IPS-NIHi7 (cell line): Measurements from ENCODE around the gene DRG1.
A peak's percentile ranks its signal among the peaks of the same experiment; 100 is the strongest.
"Not testable (repeated sequence)": the region's sequence is repeated elsewhere in the genome, so short reads cannot be mapped to it uniquely, and the experiment has no call there.

ENCODE experiments used
- DNase-seq: peaks from one replicate; pipeline ENCODE4 v3.0.0; 2012; ENCODE audit warnings: mixed read lengths; ENCODE audit errors: extremely low spot score

The DRG1 gene

DNA sequence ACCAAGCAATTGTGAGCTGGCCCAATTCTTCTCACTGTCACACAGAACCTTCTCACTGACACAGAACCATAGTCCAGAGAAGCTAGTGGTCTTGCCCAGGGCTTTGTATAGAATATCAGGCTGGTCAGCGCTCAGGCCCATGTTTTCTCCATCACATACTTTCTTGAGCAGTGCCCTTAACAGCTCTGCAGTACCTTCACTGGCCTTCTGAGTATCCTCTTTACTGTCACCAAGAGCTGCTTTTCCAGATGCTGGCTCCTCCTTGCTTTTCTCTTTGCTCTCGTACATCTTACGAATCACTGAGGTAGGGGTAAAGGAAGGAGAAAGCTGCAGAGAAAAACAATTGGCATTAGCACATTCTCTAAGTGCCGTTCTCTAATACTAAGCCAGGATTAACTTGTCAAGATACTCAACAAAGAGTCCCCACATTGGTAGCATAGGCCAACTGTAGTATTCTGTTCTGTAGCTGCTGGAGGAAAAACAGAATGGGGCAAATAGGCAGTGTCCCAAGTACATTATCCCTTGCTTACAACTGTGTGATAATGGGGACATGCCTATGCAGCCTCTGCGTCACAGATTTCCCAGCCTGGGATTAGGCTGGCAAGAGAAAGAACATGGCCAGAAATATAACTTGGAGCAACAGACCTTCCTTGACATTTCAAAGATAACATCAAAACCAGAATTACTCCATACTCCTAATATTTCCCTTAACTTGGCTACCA is 43.5 kb downstream of the DRG1 start:
- DNase-seq, result no peak

DNA sequence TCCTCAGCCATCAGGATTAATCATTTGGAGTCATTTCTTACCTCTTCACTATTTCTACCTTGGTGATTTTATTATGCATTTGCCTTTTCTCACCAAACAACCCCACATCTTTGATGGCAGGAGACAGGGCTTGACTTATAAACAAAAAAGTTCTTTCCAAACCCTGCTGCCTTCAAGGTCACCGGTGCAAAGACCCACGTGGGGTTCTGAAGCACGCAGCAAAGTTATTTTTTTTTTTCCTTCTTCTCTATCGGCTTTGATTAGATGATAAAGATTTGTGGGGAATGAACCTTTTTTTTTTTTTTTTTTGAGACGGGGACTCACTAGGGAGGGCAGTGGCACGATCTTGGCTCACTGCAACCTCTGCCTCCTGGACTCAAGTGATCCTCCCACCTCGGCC is 44.1 kb downstream of the DRG1 start:
- DNase-seq, result no peak

DNA sequence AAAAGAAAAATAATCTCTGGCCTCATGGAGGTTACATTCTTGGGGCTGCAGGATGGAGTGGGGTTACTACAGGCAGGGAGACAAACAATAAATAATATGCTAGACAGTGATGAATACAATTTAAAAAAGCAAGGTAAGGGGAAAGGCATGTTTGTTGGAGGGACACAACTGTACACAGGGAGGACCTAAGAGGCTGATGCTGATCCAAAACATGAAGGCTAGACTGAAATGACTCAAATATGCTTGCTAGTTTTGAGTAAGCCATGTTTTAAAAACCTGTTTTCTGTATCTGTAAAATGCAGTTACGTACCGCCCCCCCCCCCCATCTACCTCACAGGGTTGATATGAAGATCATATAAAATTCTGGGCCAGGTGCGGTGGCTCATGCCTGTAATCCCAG is 46.2 kb downstream of the DRG1 start:
- no peak for DNase-seq

DNA sequence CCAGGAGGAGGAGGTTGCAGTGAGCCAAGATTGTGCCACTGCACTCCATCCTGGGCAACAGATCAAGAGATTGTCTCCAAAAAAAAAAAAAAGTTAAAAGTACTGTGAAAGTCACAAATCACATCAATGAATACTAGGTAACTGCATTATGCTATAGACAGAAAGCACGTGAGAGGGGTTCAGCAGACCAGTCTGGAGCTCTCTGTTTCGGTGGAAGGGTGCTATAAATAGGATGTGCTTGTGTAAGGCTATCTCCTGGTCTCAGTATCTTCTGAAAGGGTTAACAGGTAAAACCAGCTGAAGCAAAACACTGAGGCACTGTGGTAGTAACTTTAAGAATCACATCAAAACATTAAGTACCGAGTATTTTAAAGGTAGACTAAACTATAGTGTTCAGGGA is 46.8 kb downstream of the DRG1 start:
- no peak for DNase-seq

DNA sequence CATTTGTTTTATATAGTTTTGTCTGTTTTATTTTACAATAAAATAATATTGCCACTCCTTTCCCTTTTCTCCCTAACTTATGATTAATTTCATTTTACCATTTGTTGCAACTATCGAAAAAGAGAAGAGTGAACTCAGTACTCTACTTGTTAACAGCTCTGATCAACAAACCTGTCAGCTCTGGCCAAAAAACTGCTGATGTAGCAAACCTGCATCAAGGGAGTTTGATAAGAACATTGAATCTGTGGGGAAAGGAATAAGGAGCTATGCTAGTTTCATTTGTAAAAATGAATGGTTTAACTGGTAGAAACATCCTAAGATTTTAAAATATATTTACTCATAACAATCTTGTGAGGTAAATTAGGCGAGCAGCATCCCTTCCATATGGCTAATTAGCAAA is 47.4 kb downstream of the DRG1 start:
- no peak for DNase-seq

DNA sequence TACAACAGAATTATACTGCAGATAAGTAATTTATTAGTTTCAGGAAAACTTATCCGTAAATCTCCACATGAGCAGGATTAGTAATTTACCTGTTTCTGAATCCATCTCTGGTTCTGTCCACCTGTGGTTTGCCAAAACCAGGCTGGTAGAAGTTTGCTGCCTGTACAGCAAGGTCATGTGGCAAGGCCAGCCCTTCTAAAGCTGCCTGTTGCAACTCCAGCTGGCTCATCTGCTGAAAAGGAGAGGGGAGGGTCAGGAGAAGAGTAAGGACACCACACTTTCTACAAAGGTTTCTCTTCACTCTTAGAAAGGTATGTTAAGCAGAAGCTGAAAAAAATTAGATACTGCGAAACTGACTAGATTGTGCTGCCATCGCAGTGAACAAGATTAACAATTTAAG is 47.9 kb downstream of the DRG1 start:
- DNase-seq, result no peak

DNA sequence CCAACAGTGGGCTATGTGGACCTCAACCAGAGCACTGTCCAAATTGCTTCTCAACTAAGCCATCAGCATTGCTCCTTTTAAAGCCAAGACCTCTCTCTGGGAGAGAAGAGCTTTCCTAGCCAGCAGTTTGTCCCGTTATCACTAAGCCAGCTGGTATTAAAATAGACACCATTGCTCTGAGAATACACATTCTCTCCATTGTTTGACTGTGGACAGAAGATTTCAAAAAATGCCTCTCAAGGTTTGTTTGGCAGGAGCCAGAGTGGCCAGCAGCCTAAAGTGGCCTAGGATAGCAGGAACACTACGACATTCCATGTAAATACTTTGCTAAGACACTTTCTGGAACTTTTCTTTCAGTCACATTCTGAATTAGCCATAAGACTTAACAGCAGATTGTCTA is 49.0 kb downstream of the DRG1 start:
- DNase-seq, result no peak

DNA sequence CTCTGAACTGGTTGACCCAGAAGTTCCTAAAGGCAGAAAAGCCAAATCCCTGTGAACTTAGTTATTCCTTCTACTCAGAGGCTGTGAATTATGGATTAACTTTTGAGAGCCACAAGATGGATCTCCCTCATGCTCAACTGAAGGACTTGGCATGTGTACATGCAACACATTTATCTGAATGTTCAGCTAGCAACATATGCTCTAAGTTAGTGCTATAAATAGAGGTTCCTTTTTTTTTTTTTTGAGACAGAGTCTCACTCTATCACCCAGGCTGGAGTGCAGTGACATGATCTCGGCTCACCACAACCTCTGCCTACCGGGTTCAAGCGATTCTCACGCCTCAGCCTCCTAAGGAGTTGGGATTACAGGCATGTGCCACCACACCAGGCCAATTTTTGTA is 50.1 kb downstream of the DRG1 start:
- DNase-seq, result no peak

DNA sequence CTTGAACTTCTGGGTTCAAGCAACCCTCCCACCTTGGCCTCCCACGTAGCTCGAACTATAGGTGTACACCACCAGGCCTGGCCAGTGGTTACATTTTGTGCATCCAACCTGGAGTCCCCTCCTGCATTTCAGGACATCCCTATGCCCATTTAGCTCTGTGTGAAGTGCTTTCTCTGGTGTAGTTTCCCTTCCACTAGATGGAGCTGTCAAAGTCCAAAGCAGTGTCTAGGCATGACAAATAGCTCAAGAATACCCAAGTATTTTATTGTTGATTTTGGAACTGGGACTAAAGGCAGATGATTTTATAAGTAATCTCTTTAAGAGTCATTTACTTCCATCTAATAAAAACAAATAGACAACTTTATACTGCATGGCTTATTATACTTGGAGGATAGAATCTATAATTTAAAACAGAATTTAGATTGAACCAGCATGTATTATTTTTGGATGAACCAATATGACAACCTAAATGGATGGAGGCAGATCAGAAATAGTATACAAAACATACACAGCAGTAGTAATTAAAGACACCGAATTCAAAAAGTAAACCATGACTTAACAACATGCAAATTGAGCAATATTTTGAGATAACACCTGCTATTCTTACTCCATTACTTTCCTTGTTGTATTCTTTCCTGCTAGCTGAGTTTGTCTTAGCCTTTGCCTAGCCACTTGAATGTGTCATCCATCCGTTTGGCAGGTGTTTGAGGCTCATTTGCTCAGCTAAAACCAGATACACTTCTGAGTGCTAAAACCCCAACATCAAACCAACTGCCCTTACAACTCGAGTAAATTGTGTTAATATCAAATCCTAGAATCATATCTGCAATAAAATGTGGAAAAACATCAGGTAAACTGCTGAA is 52.5 kb downstream of the DRG1 start:
- peak; percentile 56 for DNase-seq

DNA sequence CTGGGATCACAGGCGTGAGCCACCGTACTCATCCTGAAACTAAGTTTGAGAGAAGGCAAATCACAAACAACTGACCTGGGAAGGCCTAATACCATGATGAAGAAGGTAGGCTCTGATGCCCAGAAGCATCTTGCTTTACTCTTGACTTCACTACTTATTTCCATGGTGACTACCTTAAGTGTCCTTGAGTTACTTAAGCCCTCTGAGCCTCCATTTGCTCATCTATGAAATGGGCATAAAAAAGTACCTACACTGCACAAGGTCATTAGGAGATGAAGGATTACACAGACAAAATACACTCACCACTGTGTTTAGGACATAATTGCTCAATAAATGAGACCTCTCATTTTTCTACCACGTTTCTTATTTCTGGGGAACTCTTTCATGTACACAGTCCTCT is 62.3 kb downstream of the DRG1 start:
- DNase-seq, result no peak

DNA sequence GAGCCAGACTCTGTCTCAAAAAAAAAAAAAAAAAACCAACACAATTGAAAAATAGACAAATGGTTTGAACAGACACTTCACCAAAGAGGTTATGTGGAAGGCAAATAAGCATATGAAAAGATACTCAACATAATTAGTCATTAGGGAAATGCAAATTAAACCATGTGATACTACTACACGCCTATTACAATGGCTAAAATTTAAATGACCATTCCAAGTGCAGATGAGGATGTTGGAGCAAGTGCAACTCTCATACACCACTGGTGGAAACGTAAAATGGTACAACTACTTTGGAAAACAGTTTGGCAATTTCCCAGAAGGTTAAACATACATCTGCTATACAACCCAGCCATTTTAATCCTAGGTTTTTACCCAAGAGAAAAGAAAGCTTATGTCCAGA is 65.9 kb downstream of the DRG1 start:
- no peak for DNase-seq

DNA sequence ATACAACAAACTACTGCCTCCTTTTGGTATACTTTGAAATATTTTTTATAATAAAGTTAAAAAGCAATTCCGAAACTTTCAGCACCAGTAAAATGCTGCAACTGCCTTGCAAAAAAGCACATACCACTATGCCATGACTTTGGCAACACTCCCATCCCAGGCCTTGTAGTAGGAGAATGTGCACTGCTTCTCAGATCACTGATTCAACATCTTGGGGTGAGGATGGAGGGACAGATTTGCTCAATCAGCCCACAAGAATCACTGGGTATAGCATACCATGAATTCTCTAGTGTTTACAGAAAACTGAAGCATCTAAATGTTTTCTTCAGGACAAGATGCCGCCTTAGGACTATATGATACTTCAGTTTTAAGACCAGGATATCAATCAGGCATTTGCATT is 75.3 kb downstream of the DRG1 start:
- no peak for DNase-seq

DNA sequence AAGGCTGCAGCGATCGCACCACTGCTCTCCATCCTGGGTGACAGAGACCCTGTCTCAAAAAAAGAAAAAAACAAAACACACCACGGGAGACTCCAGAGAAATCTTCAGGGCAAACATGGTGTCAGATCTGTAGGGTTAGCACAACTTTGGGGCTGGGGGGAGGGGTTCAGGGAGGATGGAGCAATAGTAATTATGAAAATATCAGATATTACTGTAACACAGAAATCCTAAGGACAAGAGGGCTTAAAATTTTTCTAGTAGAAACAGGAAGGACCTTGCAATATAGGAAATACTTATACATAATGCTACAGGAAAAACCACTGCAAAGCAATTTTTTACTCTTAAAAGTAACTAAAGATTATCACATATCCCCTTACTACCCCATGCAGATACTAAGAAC is 76.4 kb downstream of the DRG1 start:
- no peak for DNase-seq

DNA sequence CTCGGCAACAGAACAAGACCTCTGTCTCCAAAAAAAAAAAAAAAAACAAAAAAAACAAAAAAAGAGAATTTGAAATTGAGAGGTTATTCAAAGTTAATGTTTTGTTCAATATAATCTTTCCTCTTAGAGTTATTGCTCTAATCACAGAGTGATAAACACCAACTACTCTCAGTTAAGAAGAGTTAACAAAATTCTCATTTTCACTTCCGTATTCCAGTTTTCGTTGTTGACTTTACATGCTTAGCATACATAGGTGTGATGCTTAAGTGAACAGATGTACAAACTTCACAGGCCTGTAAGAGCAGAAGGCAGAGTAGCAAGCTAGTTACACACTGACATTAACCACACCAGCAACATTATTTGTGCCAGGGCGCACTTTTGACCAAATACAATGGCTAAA is 77.9 kb downstream of the DRG1 start:
- no peak for DNase-seq

DNA sequence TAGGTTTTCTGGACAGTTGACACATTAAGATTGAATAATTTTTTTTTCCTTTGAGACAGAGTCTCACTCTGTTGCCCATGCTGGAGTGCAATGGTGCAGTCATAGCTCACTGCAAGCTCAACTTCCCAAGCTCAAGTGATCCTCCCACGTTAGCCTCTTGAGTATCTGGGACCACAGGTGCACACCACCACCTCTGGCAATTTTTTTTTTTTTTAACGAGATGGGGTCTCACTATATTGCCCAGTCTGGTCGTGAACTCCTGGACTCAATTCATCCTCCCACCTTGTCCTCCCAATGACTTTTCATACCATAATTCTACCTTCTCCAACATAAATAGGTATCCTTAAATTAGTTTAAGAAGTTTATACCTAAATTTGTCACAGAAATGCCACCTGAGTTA is 81.7 kb downstream of the DRG1 start:
- DNase-seq, result no peak

DNA sequence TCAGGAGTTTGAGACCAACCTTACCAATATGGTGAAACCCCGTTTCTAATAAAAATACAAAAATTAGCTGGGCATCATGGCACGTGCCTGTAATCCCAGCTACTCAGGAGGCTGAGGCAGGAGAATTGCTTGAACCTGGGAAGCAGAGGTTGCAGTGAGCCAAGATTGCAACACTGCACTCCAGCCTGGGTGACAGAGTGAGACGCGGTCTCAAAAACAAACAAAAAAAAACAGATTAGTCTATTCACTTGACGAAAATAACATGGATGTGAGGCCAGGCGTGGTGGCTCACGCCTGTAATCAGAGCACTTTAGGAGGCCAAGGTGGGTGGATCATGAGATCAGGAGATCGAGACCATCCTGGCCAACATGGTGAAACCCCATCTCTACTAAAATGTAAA is 83.1 kb downstream of the DRG1 start:
- not testable (repeated sequence) for DNase-seq
